SW480 (cell line): ENCODE measurements around the gene VASH2.
"Not testable (repeated sequence)": the region's sequence is repeated elsewhere in the genome, so short reads cannot be mapped to it uniquely, and the experiment has no call there.

Experiments
- DNase-seq: peaks from one replicate; pipeline ENCODE4 v3.0.0-alpha.2; 2016; ENCODE audit warnings: low spot score

Gene VASH2

GRCh38 chr1:212950243-212951125, at the start of gene VASH2:
Gene VASH2, plus strand, starts transcription at chr1:212950541. Its CDS starts 1,002 bp downstream, at chr1:212951543.
- peak; percentile 86 for DNase-seq

GRCh38 chr1:212901290-212901689, 49.1 kb upstream of the VASH2 start:
- no peak for DNase-seq

GRCh38 chr1:212902054-212902453, 48.3 kb upstream of the VASH2 start:
- no peak for DNase-seq

GRCh38 chr1:212903664-212904063, 46.7 kb upstream of the VASH2 start:
- no peak for DNase-seq

GRCh38 chr1:212908071-212908470, 42.3 kb upstream of the VASH2 start:
- not testable (repeated sequence) for DNase-seq

GRCh38 chr1:212908971-212909370, 41.4 kb upstream of the VASH2 start:
- no peak for DNase-seq

- no peak for DNase-seq
These were observed 40.7 kb upstream of the VASH2 start for GRCh38 chr1:212909652-212910063.

GRCh38 chr1:212910213-212910612, 40.1 kb upstream of the VASH2 start:
- not testable (repeated sequence) for DNase-seq

GRCh38 chr1:212913638-212914037, 36.7 kb upstream of the VASH2 start:
- DNase-seq: not testable (repeated sequence)

GRCh38 chr1:212914110-212914509, 36.2 kb upstream of the VASH2 start:
- not testable (repeated sequence) for DNase-seq

GRCh38 chr1:212914789-212915188, 35.6 kb upstream of the VASH2 start:
- no peak for DNase-seq

- no peak for DNase-seq
These were observed 34.9 kb upstream of the VASH2 start for GRCh38 chr1:212915245-212916091.

GRCh38 chr1:212916481-212917133, 33.7 kb upstream of the VASH2 start:
- DNase-seq: no peak

- DNase-seq: no peak
These were observed 33.2 kb upstream of the VASH2 start for GRCh38 chr1:212917134-212917485.

- no peak for DNase-seq
These were observed 32.5 kb upstream of the VASH2 start for GRCh38 chr1:212917858-212918257.

GRCh38 chr1:212918824-212919223, 31.5 kb upstream of the VASH2 start:
- no peak for DNase-seq

GRCh38 chr1:212920246-212920645, 30.1 kb upstream of the VASH2 start:
- DNase-seq: no peak

GRCh38 chr1:212920896-212921295, 29.4 kb upstream of the VASH2 start:
- DNase-seq: no peak

- DNase-seq: no peak
These were observed 28.3 kb upstream of the VASH2 start for GRCh38 chr1:212922016-212922415.

- no peak for DNase-seq
These were observed 24.0 kb upstream of the VASH2 start for GRCh38 chr1:212926372-212926771.

- no peak for DNase-seq
These were observed 21.7 kb upstream of the VASH2 start for GRCh38 chr1:212928323-212929291.
